Right atrium auricular region (tissue), 2 donors: ENCODE measurements around the gene KIF1C. TPM values are rescaled to one million over a fixed set of nuclear protein-coding genes. Genes with fewer than 3 reads are reported as not detected.

Experiments
- DNase-seq: peaks from one replicate; pipeline ENCODE4 v3.0.0-alpha.2; 2019; ENCODE audit warnings: low spot score
- H3K27ac ChIP-seq, 2 donors: fragments of 200-600 bp; sonication (generic); 1 replicate in 1 of 2; 2 replicates in 1 of 2; pipeline ENCODE4 v1.5.1; 2016 to 2019
- H3K27me3 ChIP-seq, 2 donors: fragments of 200-600 bp; sonication (generic); one replicate each; pipeline versions ENCODE4 v1.5.1 to v1.6.0; 2017 to 2019
- H3K36me3 ChIP-seq: fragments of 200-600 bp; sonication (generic); one replicate; pipeline ENCODE4 v1.5.1; 2016
- H3K4me1 ChIP-seq, 2 donors: fragments of 200-600 bp; sonication (generic); one replicate each; pipeline versions ENCODE4 v1.5.1 to v1.6.0; 2017 to 2019
- H3K4me3 ChIP-seq, 2 donors: fragments of 200-600 bp; sonication (generic); 1 replicate in 1 of 2; 2 replicates in 1 of 2; pipeline ENCODE4 v1.5.1; 2017 to 2019; ENCODE audit warnings: mild to moderate bottlenecking in 1 of 2, moderate library complexity in 1 of 2
- H3K9me3 ChIP-seq, 2 donors: fragments of 200-600 bp; sonication (generic); one replicate each; pipeline ENCODE4 v1.5.1; 2019
- CTCF ChIP-seq, 2 donors: fragments of 200-600 bp; sonication (generic); IDR thresholded peaks; one replicate each; pipeline ENCODE4 v1.5.1; 2019; ENCODE audit warnings: antibody characterized with exemption in 2 of 2
- total RNA-seq, 2 donors: library from RNA; depleted of rRNA; stranded (reverse); fragments of >200 nt; gene quantifications; one replicate each; pipeline ENCODE4 v1.1.0, GENCODE V29; 2016

Gene KIF1C
- total RNA-seq, 2 donors from 2014 or later = 179 to 232 TPM

GRCh38 chr17:5019475-5019956, 21.8 kb downstream of the KIF1C start:
- no peak for TF ChIP-seq CTCF (IDR thresholded peaks at IDR 0.05)
- H3K4me1 ChIP-seq = no peaks in the 10 kb centered on the region

GRCh38 chr17:5020502-5021023, 22.8 kb downstream of the KIF1C start:
- H3K27me3 ChIP-seq = no peaks in the 10 kb centered on the region
- H3K4me1 ChIP-seq = no peaks in the 10 kb centered on the region
- no peak for DNase-seq
- H3K36me3 ChIP-seq = peaks cover 89% of the 10 kb centered on the region
- no peak for TF ChIP-seq CTCF (IDR thresholded peaks at IDR 0.05)
- H3K4me3 ChIP-seq = no peak overlapping the region
- no peaks in the 10 kb centered on the region for H3K9me3 ChIP-seq
- no peak overlapping the region for H3K27ac ChIP-seq

More at GRCh38 chr17:5019475-5019956, 21.8 kb downstream of the KIF1C start:
- no peak for DNase-seq
- no peak overlapping the region for H3K27ac ChIP-seq
- H3K27me3 ChIP-seq = no peaks in the 10 kb centered on the region
- no peak overlapping the region for H3K4me3 ChIP-seq
- peaks cover 96% of the 10 kb centered on the region for H3K36me3 ChIP-seq
- no peaks in the 10 kb centered on the region for H3K9me3 ChIP-seq

- DNase-seq = no peak
- no peak overlapping the region for H3K27ac ChIP-seq
- no peak for TF ChIP-seq CTCF (IDR thresholded peaks at IDR 0.05)
- no peaks in the 10 kb centered on the region for H3K9me3 ChIP-seq
- no peaks in the 10 kb centered on the region for H3K27me3 ChIP-seq
- peaks cover 0 to 3% of the 10 kb centered on the region in 2 donors for H3K4me1 ChIP-seq
- H3K36me3 ChIP-seq = peaks cover 73% of the 10 kb centered on the region
- H3K4me3 ChIP-seq = no peak overlapping the region
These were observed 24.5 kb downstream of the KIF1C start for GRCh38 chr17:5022171-5022711.

- Histone ChIP-seq H3K4me1 (peaks cover 0 to 3% of the 10 kb centered on the region in 2 donors), H3K27ac (no peak overlapping the region)
These were observed 25.9 kb downstream of the KIF1C start for GRCh38 chr17:5023588-5024147.

GRCh38 chr17:5024604-5025003, 26.9 kb downstream of the KIF1C start:
- TF ChIP-seq CTCF (IDR thresholded peaks at IDR 0.05) = no peak
- H3K27ac ChIP-seq = no peak overlapping the region
- H3K9me3 ChIP-seq = no peaks in the 10 kb centered on the region
- H3K27me3 ChIP-seq = no peaks in the 10 kb centered on the region
- no peak for DNase-seq
- peaks cover 51% of the 10 kb centered on the region for H3K36me3 ChIP-seq
- no peak overlapping the region for H3K4me3 ChIP-seq
- H3K4me1 ChIP-seq = peaks cover 0 to 3% of the 10 kb centered on the region in 2 donors

More at GRCh38 chr17:5023588-5024147, 25.9 kb downstream of the KIF1C start:
- DNase-seq = no peak
- Histone ChIP-seq H3K4me3 (no peak overlapping the region), H3K27me3 (no peaks in the 10 kb centered on the region), H3K36me3 (peaks cover 60% of the 10 kb centered on the region), H3K9me3 (no peaks in the 10 kb centered on the region)
- no peak for TF ChIP-seq CTCF (IDR thresholded peaks at IDR 0.05)
